ENCODE measurements around the gene CA9. TPM values are rescaled to one million over a fixed set of nuclear protein-coding genes. Genes with fewer than 3 reads are reported as not detected.

Gene CA9
- total and polyA plus RNA-seq, 12 donors: 0.20 to 13.2 (median 0.62) TPM; not detected in 6

GRCh38 chr9:35726931-35727330 is 53.2 kb downstream of the CA9 start:
- 29 to 32% methylated on average over 3 of the region's 3 CpGs for WGBS, 2 donors
- peak; percentile 38 to 60 for DNase-seq
- intact Hi-C loops (cut with DNase I): loop anchor here in 7 of 10 donors (5.0 to 10.0 kb wide), 5 partner anchors 35 to 125 kb away; partner anchors contain the start of genes ARHGEF39 (in 2 of the 7), CCDC107 (in 1 of the 7) and RMRP (in 1 of the 7)
- ATAC-seq: peak; percentile 29 to 70 (median 50)
- H3K4me3 ChIP-seq: peak overlapping the region in 2 of 10 donors; percentile 71 to 90
- peak in 4 of 9 donors; percentile 8 to 53 (median 50) for TF ChIP-seq CTCF (IDR thresholded peaks at IDR 0.05)
- H3K36me3 ChIP-seq: peaks cover 0 to 60% (median 30%) of the 10 kb centered on the region in 9 donors
- peak overlapping the region; percentile 60 to 99 (median 98) for H3K27ac ChIP-seq
- H3K27me3 ChIP-seq: no peaks in the 10 kb centered on the region
- H3K4me1 ChIP-seq: peaks cover 44 to 61% (median 55%) of the 10 kb centered on the region in 9 donors
- H3K9me3 ChIP-seq: no peaks in the 10 kb centered on the region

DNA sequence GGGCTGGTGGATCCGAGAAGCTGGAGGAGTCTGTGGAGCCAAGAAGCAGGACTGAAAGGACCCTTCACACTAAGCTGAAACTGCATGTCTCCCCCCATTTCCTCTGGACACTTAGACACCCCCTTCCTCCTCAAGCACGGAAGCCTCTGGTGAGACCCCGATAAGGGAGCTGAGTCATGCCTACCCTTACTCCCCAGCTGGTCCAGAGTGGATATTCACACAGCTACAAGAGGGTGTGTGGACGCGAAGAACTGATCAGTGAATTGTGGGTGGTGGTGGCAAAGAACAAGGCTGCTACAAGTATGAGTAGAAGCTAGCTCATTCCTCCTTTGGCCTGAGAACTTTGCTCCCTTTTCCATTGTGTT is 53.9 kb downstream of the CA9 start:
- Histone ChIP-seq H3K27me3 (no peaks in the 10 kb centered on the region), H3K36me3 (peaks cover 0 to 52% (median 24%) of the 10 kb centered on the region in 9 donors), H3K9me3 (no peaks in the 10 kb centered on the region), H3K4me3 (peak overlapping the region in 9 of 10 donors; percentile 13 to 92 (median 71)), H3K27ac (peak overlapping the region; percentile 60 to 99 (median 98)), H3K4me1 (peaks cover 44 to 62% (median 55%) of the 10 kb centered on the region in 9 donors)
- intact Hi-C loops (cut with DNase I): loop anchor here in 8 of 10 donors (1.0 to 10.0 kb wide), 8 partner anchors 35 to 125 kb away; partner anchors contain the start of genes ARHGEF39 (in 2 of the 8), CCDC107 (in 2 of the 8) and RMRP (in 2 of the 8)
- ATAC-seq (no peak), DNase-seq (no peak)
- WGBS, 2 donors: 14 to 17% methylated on average over 5 of the region's 5 CpGs
- TF ChIP-seq CTCF (IDR thresholded peaks at IDR 0.05): no peak

DNA sequence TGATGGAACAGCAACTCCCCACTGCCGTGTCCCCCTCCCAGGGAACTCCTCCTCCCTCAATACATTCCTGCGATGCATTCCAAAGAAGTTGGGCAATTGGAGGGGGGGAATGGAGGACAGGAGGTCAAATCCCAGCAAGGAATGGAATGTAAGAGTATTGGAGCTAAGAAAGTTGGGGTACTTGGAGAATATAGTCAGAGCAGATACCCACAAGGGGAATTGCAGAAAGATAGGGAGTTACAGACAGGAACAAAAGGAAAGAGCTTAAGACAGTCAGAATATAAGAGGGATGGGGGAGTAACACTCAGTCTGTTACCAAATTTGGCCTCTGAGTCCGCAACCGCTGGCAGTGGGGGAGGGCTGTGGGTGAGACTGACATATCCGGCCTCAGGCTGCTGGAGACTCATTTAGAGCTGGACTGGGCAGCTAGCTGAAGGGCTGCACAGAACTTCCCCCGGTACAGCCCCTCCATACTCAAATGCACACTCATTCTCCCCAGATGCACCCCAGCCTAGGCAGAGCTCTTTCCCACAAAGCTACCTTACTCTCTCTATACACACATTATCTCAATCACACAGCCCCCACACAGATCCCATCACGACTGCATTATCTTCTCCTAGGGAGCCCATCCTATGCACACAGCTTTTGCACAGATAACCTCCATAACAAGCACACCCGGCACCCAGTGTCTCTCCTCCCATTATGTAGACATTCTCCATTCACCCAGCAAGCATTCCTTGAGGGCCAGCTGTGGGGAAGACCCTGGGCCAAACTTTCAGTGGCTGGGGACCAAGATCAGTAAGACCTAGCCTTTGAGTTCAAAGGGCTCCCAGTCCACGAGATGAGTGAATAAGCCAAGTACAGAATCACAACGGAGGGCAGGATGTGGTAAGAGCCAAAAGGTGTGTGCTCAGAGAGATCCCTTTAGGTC is 54.6 kb downstream of the CA9 start:
- DNase-seq: peak; percentile 73 to 85
- Histone ChIP-seq H3K27me3 (no peaks in the 10 kb centered on the region), H3K9me3 (no peaks in the 10 kb centered on the region), H3K4me1 (peaks cover 48 to 68% (median 61%) of the 10 kb centered on the region in 9 donors), H3K4me3 (peak overlapping the region in 9 of 10 donors; percentile 13 to 92 (median 71)), H3K36me3 (peaks cover 0 to 46% (median 19%) of the 10 kb centered on the region in 9 donors), H3K27ac (peak overlapping the region; percentile 60 to 99 (median 98))
- 1 to 2% methylated on average over 10 of the region's 10 CpGs for WGBS, 2 donors
- intact Hi-C loops (cut with DNase I): loop anchor here in 8 of 10 donors (1.0 to 10.0 kb wide), 8 partner anchors 36 to 126 kb away; partner anchors contain the start of genes ARHGEF39 (in 2 of the 8), CCDC107 (in 2 of the 8) and RMRP (in 2 of the 8)
- TF ChIP-seq CTCF (IDR thresholded peaks at IDR 0.05): no peak
- ATAC-seq: peak; percentile 18 to 57 (median 36)

DNA sequence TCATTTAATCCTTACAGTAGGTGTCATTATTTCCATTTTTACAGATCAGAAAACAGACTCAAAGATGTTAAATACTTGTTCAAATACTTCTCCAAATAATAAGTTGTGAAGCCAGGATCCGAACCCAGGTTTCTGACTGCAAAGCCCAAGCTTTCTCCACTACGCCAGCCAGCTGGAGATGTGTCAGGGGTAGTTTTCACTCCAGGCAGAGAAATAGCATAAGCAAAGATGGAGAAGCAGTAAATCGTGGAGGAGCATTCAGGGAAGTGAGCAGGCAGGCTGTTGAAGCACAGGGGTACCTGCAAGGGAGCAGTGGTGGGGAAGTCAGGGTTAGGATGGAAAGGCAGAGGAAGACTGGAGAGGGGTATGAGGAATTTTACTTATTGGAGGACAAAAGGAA is 55.4 kb downstream of the CA9 start:
- no peak for TF ChIP-seq CTCF (IDR thresholded peaks at IDR 0.05)
- ATAC-seq: no peak
- peak overlapping the region in 9 of 10 donors; percentile 60 to 99 (median 99) for H3K27ac ChIP-seq
- no peaks in the 10 kb centered on the region for H3K27me3 ChIP-seq
- no peaks in the 10 kb centered on the region for H3K9me3 ChIP-seq
- peak overlapping the region in 9 of 10 donors; percentile 23 to 98 (median 88) for H3K4me3 ChIP-seq
- H3K4me1 ChIP-seq: peaks cover 54 to 76% (median 69%) of the 10 kb centered on the region in 9 donors
- peaks cover 0 to 41% (median 11%) of the 10 kb centered on the region in 9 donors for H3K36me3 ChIP-seq
- no peak for DNase-seq
- intact Hi-C loops (cut with DNase I): loop anchor here in 8 of 10 donors (2.0 to 10.0 kb wide), 7 partner anchors 37 to 127 kb away; partner anchors contain the start of genes ARHGEF39 (in 2 of the 8), CCDC107 (in 2 of the 8) and RMRP (in 2 of the 8)
- 42 to 54% methylated on average over 3 of the region's 3 CpGs for WGBS, 2 donors

All from heart right ventricle (tissue), 16 donors.